Activated naive CD8-positive, alpha-beta T cell (primary cell): ENCODE measurements around the gene ZNF836.
A peak's percentile ranks its signal among the peaks of the same experiment; 100 is the strongest.

ENCODE experiments used
- H3K27ac Mint-ChIP-seq: one replicate; pipeline ENCODE4 v1.8.0; 2021; ENCODE audit warnings: mixed read lengths
- H3K27me3 Mint-ChIP-seq: one replicate; pipeline ENCODE4 v1.8.0; 2021; ENCODE audit warnings: mixed read lengths
- H3K36me3 Mint-ChIP-seq: one replicate; pipeline ENCODE4 v1.8.0; 2021; ENCODE audit warnings: mixed read lengths
- H3K4me1 Mint-ChIP-seq: one replicate; pipeline ENCODE4 v1.8.0; 2021; ENCODE audit warnings: low read depth, mixed read lengths
- H3K4me3 Mint-ChIP-seq: one replicate; pipeline ENCODE4 v1.8.0; 2021; ENCODE audit warnings: mild to moderate bottlenecking, mixed read lengths
- H3K9me3 Mint-ChIP-seq: one replicate; pipeline ENCODE4 v1.8.0; 2021; ENCODE audit warnings: low read depth, mixed read lengths

ZNF836 gene

GRCh38 chr19:52142001-52142595 is 29.3 kb downstream of the ZNF836 start:
- Mint-ChIP-seq H3K4me3 (no peak overlapping the region), H3K9me3 (peaks cover 12% of the 10 kb centered on the region), H3K27me3 (no peaks in the 10 kb centered on the region)

GRCh38 chr19:52141203-52141602 is 30.2 kb downstream of the ZNF836 start:
- Mint-ChIP-seq H3K9me3 (peaks cover 10% of the 10 kb centered on the region), H3K27ac (no peak overlapping the region), H3K4me1 (peaks cover 33% of the 10 kb centered on the region), H3K36me3 (peaks cover 12% of the 10 kb centered on the region), H3K27me3 (no peaks in the 10 kb centered on the region), H3K4me3 (no peak overlapping the region)

More at GRCh38 chr19:52142001-52142595, 29.3 kb downstream of the ZNF836 start:
- Mint-ChIP-seq H3K36me3 (peaks cover 10% of the 10 kb centered on the region), H3K27ac (no peak overlapping the region), H3K4me1 (peaks cover 30% of the 10 kb centered on the region)

- H3K27ac Mint-ChIP-seq: peak overlapping the region; percentile 94
- H3K4me3 Mint-ChIP-seq: peak overlapping the region; percentile 99
- peaks cover 7% of the 10 kb centered on the region for H3K9me3 Mint-ChIP-seq
- H3K4me1 Mint-ChIP-seq: peaks cover 33% of the 10 kb centered on the region
- peaks cover 13% of the 10 kb centered on the region for H3K36me3 Mint-ChIP-seq
- no peaks in the 10 kb centered on the region for H3K27me3 Mint-ChIP-seq
These were observed 31.2 kb downstream of the ZNF836 start for GRCh38 chr19:52140032-52140710.

- peaks cover 9% of the 10 kb centered on the region for H3K9me3 Mint-ChIP-seq
- H3K4me1 Mint-ChIP-seq: peaks cover 33% of the 10 kb centered on the region
- peaks cover 13% of the 10 kb centered on the region for H3K36me3 Mint-ChIP-seq
- H3K27ac Mint-ChIP-seq: peak within 1 kb of the TSS; percentile 94
- peak within 1 kb of the TSS; percentile 99 for H3K4me3 Mint-ChIP-seq
- H3K27me3 Mint-ChIP-seq: no peaks in the 10 kb centered on the region
These were observed 32.0 kb downstream of the ZNF836 start, which contains the start of gene ZNF616 for GRCh38 chr19:52139252-52140031. TSS of gene ZNF616 (minus strand) at chr19:52139938. CDS start at chr19:52130512, 9,426 bp downstream.

GRCh38 chr19:52138983-52139251 is 32.5 kb downstream of the ZNF836 start:
- peak overlapping the region; percentile 99 for H3K4me3 Mint-ChIP-seq
- H3K27ac Mint-ChIP-seq: peak overlapping the region; percentile 94
- H3K36me3 Mint-ChIP-seq: peaks cover 14% of the 10 kb centered on the region
- H3K27me3 Mint-ChIP-seq: no peaks in the 10 kb centered on the region
- peaks cover 9% of the 10 kb centered on the region for H3K9me3 Mint-ChIP-seq
- peaks cover 33% of the 10 kb centered on the region for H3K4me1 Mint-ChIP-seq

GRCh38 chr19:52138278-52138982 is 33.0 kb downstream of the ZNF836 start:
- Mint-ChIP-seq H3K4me3 (peak overlapping the region; percentile 99), H3K27me3 (no peaks in the 10 kb centered on the region), H3K36me3 (peaks cover 17% of the 10 kb centered on the region), H3K9me3 (peaks cover 9% of the 10 kb centered on the region), H3K27ac (peak overlapping the region; percentile 94), H3K4me1 (peaks cover 34% of the 10 kb centered on the region)

GRCh38 chr19:52120286-52120685 is 51.1 kb downstream of the ZNF836 start:
- Mint-ChIP-seq H3K9me3 (peaks cover 41% of the 10 kb centered on the region), H3K4me3 (no peak overlapping the region), H3K36me3 (peaks cover 79% of the 10 kb centered on the region), H3K4me1 (no peaks in the 10 kb centered on the region), H3K27me3 (no peaks in the 10 kb centered on the region), H3K27ac (no peak overlapping the region)

GRCh38 chr19:52115526-52116053 is 55.8 kb downstream of the ZNF836 start:
- no peaks in the 10 kb centered on the region for H3K27me3 Mint-ChIP-seq
- no peak overlapping the region for H3K27ac Mint-ChIP-seq
- H3K4me1 Mint-ChIP-seq: no peaks in the 10 kb centered on the region
- H3K9me3 Mint-ChIP-seq: peaks cover 52% of the 10 kb centered on the region
- H3K4me3 Mint-ChIP-seq: no peak overlapping the region
- H3K36me3 Mint-ChIP-seq: peaks cover 73% of the 10 kb centered on the region

GRCh38 chr19:52114691-52115090 is 56.7 kb downstream of the ZNF836 start:
- no peaks in the 10 kb centered on the region for H3K27me3 Mint-ChIP-seq
- H3K4me3 Mint-ChIP-seq: no peak overlapping the region
- H3K9me3 Mint-ChIP-seq: peaks cover 47% of the 10 kb centered on the region
- no peaks in the 10 kb centered on the region for H3K4me1 Mint-ChIP-seq
- H3K27ac Mint-ChIP-seq: no peak overlapping the region
- peaks cover 68% of the 10 kb centered on the region for H3K36me3 Mint-ChIP-seq

- Mint-ChIP-seq H3K27ac (no peak overlapping the region), H3K27me3 (no peaks in the 10 kb centered on the region), H3K36me3 (peaks cover 55% of the 10 kb centered on the region), H3K4me1 (no peaks in the 10 kb centered on the region), H3K9me3 (peaks cover 36% of the 10 kb centered on the region), H3K4me3 (no peak overlapping the region)
These were observed 58.8 kb downstream of the ZNF836 start for GRCh38 chr19:52112624-52113023.

GRCh38 chr19:52110780-52111179 is 60.6 kb downstream of the ZNF836 start:
- no peaks in the 10 kb centered on the region for H3K4me1 Mint-ChIP-seq
- H3K27me3 Mint-ChIP-seq: no peaks in the 10 kb centered on the region
- peaks cover 48% of the 10 kb centered on the region for H3K36me3 Mint-ChIP-seq
- peak overlapping the region; percentile 2 for H3K4me3 Mint-ChIP-seq
- H3K9me3 Mint-ChIP-seq: peaks cover 28% of the 10 kb centered on the region
- no peak overlapping the region for H3K27ac Mint-ChIP-seq
